Measurements from ENCODE around the gene CRYBB1.
A peak's percentile ranks its signal among the peaks of the same experiment; 100 is the strongest.

CRYBB1 gene

GRCh38 chr22:26617271-26618199 lies at the start of gene CRYBB1:
Gene CRYBB1, minus strand, starts transcription at chr22:26618027. Its CDS starts 1,708 bp downstream, at chr22:26616319.
- DNase-seq: peak in 1 of 2 donors; percentile 21

GRCh38 chr22:26667140-26667539 lies 49.3 kb upstream of the CRYBB1 start:
- DNase-seq: no peak

GRCh38 chr22:26665813-26666231 lies 48.0 kb upstream of the CRYBB1 start:
- no peak for DNase-seq

- no peak for DNase-seq
These were observed 45.6 kb upstream of the CRYBB1 start for GRCh38 chr22:26663374-26663923.

DNA sequence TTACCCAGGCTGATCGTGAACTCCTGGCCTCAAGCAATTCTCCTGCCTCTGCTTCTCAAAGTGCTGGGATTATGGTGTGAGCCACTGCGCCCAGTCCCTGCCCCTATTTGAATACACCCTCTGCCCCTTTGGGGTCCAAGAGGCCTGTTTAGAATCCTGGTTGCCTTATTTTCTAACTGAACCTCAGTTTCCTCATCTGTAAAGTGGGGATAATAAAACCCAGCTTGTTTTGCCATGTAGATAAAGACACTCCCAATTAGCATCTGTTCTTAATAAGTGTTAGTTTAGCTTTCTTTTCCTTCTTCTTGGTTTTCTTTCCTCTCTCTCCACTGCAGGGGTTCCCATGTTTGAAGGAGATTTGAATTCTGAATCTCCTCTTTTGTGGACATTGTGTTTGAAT lies 44.3 kb upstream of the CRYBB1 start:
- no peak for DNase-seq

GRCh38 chr22:26660961-26661578 lies 43.2 kb upstream of the CRYBB1 start:
- no peak for DNase-seq

DNA sequence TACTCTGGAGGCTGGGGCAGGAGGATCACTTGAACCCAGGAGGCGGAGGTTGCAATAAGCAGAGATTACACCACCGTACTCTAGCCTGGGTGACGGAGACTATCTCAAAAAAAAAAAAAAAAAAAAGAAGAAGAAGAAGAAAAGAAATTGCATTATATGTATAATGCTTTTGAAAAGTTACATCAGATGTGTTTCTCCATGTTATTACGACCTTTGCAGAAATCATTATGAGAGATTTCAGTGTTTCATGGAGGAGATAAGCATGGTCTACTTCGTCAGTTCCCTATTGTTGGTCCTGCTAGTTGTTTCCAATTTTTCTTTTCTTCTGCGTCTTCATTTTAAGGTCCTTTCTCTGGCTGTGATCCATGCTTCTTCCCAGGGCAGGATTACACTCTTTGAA lies 42.5 kb upstream of the CRYBB1 start:
- no peak for DNase-seq

DNA sequence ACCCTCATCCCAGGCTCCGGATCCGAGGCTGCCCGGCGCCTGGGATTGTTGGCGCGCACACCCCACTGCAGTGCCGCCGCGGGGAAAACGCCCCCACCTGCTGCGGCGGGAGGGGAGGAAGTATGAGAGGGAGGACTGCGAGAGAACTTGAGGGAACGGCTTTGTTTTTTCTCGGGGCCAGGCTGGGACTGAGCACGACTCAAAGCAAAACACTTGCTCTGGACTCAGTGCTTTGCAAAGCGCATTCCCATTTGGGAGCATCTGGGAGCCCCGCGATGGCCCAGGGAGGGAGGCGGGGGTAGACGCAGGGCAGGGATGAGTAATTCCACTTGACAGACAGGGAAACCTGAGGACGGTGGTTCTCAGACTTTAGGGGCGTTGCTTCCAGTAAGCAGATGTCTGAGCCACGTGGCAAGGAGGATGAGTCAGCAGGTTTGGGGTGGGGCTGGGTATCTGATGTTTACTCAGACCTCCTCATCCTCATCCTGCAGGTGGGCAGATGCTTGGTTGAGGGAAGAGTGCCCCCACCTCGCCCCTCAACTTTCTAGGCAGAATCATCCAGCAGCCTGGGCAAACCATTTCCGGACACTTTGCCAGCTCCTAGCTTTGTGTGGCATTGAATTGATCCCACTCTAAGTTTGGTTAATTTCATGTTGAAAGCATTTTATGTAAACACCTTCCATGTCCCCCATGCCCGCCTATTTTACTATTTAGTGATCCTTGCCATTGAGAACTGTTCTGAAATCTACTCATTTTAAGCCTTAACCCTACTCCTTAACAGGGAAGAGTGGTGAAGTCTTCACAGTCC lies 41.0 kb upstream of the CRYBB1 start:
- no peak for DNase-seq

DNA sequence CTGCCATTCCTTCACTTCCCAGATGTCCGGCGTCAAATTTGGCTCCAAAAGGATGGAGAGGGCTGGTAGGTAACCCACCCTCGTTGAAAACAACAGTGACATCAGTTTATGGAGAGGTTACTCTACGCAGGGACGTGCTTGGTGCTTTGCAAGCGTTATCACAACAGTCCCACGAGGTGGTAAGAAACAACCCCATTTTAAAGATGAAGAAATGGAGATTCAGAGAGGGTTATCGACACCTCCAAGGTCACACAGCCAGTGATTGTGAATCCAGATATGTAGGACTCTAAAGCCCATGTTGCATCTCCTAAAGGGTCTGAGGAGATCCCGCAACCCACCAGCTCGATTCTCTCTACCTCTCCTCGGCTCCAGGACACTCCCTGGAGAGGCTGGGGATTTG lies 40.3 kb upstream of the CRYBB1 start:
- DNase-seq: no peak

- DNase-seq: peak; percentile 24 to 48
These were observed 39.3 kb upstream of the CRYBB1 start, which contains the start of gene MIAT for GRCh38 chr22:26656891-26657851. Gene MIAT, plus strand, starts transcription at chr22:26657588.

DNA sequence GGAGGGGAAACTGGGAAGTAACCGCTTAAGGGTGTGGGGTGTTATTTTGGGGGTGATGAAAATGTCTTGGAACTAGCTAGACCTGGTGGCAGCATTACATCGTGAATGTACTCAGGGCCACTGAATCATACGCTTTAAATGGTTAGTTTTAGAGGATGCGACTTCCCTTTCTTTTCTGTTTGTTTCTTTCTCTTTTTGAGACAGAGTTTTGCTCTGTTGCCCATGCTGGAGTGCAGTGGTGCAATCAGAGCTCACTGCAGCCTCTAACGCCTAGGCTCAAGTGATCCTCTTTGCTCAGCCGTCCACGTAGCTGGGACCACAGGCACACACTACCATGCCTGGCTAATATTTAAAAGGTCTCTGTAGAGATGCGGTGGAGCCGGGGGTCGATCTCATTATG lies 34.0 kb upstream of the CRYBB1 start:
- no peak for DNase-seq

- no peak for DNase-seq
These were observed 33.0 kb upstream of the CRYBB1 start for GRCh38 chr22:26650722-26651421.

GRCh38 chr22:26648528-26649388 lies 30.9 kb upstream of the CRYBB1 start:
- no peak for DNase-seq

GRCh38 chr22:26648011-26648497 lies 30.2 kb upstream of the CRYBB1 start:
- DNase-seq: no peak

DNA sequence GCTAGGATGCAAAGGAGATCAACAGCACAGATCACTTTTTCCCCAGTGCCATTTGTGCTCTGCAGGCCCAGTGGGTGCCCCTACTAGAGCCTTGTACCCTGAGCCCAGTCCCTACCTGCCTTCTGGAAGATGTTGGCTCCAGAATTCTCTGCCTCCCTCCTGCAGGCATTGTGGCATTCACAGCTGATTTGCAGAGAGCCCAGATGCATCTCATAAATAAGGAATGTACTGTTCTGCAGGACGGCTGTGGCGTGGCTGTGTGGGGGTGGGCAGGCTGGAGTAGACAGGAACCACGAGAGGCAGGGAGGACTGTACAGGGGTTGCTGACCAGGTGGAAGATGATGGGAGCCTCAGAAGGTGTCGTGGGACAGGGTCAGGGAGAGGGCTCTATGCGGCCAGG lies 28.3 kb upstream of the CRYBB1 start:
- DNase-seq: no peak

DNA sequence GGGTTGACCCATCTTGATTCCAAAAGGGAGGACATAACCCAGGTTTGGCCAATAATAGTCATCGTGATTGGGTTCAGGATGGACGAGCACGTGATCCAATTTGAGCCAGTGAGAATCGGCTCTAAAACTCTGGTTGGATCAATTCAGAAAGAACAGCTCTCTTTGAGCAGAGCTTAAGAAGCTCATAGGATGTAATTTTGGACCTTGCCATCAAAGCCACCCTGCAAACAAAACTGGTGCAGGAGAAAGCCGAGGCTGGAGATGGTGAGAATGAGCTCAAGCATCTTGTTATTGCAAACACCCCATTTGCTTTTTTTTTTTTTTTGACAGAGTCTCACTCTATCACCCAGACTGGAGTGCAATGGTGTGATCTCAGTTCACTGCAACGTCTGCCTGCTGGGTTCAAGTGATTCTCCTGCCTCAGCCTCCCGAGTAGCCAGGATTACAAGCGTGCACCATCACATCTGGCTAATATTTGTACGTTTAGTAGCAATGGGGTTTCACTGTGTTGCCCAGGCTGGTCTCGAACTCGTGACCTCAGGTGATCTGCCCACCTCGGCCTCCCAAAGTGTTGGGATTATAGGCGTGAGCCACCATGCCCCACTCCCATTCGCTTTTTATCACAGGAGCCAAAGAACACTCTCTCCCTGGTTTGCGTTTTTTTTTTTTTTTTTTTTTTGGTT lies 25.7 kb upstream of the CRYBB1 start:
- DNase-seq: no peak

GRCh38 chr22:26642465-26643417 lies 24.9 kb upstream of the CRYBB1 start:
- no peak for DNase-seq

- DNase-seq: no peak
These were observed 18.5 kb upstream of the CRYBB1 start for GRCh38 chr22:26636296-26636695.

Data from hippocampal formation (tissue), 2 donors.